RWPE2 (cell line): ENCODE data around the gene CD2BP2.

Experiments used
- ATAC-seq: fragments of 200-7000 bp; cut with Tn5 transposase; 3 replicates; pipeline ENCODE4 v1.9.1; 2021; ENCODE audit warnings: low read depth
- DNase-seq: peaks from one replicate; pipeline ENCODE4 v3.0.0-alpha.2; 2020; ENCODE audit warnings: low spot score
- H3K27ac ChIP-seq: fragments of 450-650 bp; 2 replicates; pipeline ENCODE4 v1.5.1; 2017; ENCODE audit warnings: mild to moderate bottlenecking; ENCODE audit not compliant: poor library complexity, severe bottlenecking
- H3K27me3 ChIP-seq: fragments of 250-450 bp; sonication (Bioruptor Pico); 2 replicates; pipeline ENCODE4 v1.5.1; 2021; ENCODE audit warnings: mild to moderate bottlenecking, moderate library complexity; ENCODE audit not compliant: insufficient read depth, poor library complexity, severe bottlenecking
- H3K36me3 ChIP-seq: fragments of 250-450 bp; sonication (Bioruptor Pico); 2 replicates; pipeline ENCODE4 v1.5.1; 2020; ENCODE audit warnings: low read depth, mild to moderate bottlenecking, moderate library complexity
- H3K4me1 ChIP-seq: fragments of 250-450 bp; sonication (Bioruptor Pico); 2 replicates; pipeline ENCODE4 v1.5.1; 2021; ENCODE audit warnings: mild to moderate bottlenecking, moderate library complexity; ENCODE audit not compliant: insufficient read depth, poor library complexity, severe bottlenecking
- H3K4me3 ChIP-seq: fragments of 250-450 bp; sonication (Bioruptor Pico); 2 replicates; pipeline ENCODE4 v1.5.1; 2021; ENCODE audit warnings: mild to moderate bottlenecking, moderate library complexity; ENCODE audit not compliant: severe bottlenecking
- H3K9me3 ChIP-seq: fragments of 250-450 bp; sonication (Bioruptor Pico); 2 replicates; pipeline ENCODE4 v1.5.1; 2021; ENCODE audit warnings: mild to moderate bottlenecking, moderate library complexity; ENCODE audit not compliant: severe bottlenecking
- TF ChIP-seq, protein P1 (sequence below): fragments of 450-650 bp; IDR thresholded peaks from one replicate; pipeline ENCODE4 v1.5.1; 2017; ENCODE audit warnings: mild to moderate bottlenecking, moderate library complexity; ENCODE audit not compliant: poor library complexity, severe bottlenecking

The CD2BP2 gene

GRCh38 chr16:30372725-30373124 is 17.6 kb upstream of the CD2BP2 start:
- Histone ChIP-seq H3K4me1 (peaks cover 4% of the 10 kb centered on the region), H3K27ac (no peak overlapping the region), H3K4me3 (no peak overlapping the region), H3K9me3 (no peaks in the 10 kb centered on the region), H3K27me3 (no peaks in the 10 kb centered on the region), H3K36me3 (peaks cover 3% of the 10 kb centered on the region; the same call in 1 of the 2 replicates)
- ATAC-seq (no peak), DNase-seq (no peak)
- TF ChIP-seq, protein P1, sequence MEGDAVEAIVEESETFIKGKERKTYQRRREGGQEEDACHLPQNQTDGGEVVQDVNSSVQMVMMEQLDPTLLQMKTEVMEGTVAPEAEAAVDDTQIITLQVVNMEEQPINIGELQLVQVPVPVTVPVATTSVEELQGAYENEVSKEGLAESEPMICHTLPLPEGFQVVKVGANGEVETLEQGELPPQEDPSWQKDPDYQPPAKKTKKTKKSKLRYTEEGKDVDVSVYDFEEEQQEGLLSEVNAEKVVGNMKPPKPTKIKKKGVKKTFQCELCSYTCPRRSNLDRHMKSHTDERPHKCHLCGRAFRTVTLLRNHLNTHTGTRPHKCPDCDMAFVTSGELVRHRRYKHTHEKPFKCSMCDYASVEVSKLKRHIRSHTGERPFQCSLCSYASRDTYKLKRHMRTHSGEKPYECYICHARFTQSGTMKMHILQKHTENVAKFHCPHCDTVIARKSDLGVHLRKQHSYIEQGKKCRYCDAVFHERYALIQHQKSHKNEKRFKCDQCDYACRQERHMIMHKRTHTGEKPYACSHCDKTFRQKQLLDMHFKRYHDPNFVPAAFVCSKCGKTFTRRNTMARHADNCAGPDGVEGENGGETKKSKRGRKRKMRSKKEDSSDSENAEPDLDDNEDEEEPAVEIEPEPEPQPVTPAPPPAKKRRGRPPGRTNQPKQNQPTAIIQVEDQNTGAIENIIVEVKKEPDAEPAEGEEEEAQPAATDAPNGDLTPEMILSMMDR = no peak

DNA sequence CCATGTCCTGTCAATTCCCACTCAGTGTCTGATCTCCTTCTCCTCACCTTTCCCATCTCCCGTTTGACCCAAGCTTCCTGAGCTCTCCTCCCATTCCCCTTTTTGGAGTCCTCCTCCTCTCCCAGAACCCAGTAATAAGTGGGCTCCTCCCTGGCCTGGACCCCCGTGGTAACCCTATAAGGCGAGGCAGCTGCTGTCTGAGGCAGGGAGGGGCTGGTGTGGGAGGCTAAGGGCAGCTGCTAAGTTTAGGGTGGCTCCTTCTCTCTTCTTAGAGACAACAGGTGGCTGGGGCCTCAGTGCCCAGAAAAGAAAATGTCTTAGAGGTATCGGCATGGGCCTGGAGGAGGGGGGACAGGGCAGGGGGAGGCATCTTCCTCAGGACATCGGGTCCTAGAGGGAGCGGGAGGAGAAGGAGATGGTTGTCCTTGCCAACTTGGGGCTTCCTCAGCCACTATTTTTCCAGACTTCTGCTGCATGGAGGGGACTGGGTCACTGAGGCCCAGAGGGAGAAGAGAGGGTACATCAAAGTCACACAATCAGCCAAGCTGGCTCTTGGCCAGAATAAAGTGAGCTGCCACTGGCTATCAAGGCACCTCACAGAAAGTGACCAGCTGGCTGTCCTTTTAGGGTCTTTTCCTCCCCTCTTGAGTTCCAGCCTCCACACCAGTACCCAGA is 17.1 kb upstream of the CD2BP2 start:
- no peak overlapping the region for H3K4me3 ChIP-seq
- DNase-seq (no peak), ATAC-seq (no peak)
- H3K27me3 ChIP-seq = no peaks in the 10 kb centered on the region
- peaks cover 9% of the 10 kb centered on the region for H3K36me3 ChIP-seq
- TF ChIP-seq, protein P1 = no peak
- no peak overlapping the region for H3K27ac ChIP-seq
- no peaks in the 10 kb centered on the region for H3K9me3 ChIP-seq
- H3K4me1 ChIP-seq = peaks cover under 1% of the 10 kb centered on the region

DNA sequence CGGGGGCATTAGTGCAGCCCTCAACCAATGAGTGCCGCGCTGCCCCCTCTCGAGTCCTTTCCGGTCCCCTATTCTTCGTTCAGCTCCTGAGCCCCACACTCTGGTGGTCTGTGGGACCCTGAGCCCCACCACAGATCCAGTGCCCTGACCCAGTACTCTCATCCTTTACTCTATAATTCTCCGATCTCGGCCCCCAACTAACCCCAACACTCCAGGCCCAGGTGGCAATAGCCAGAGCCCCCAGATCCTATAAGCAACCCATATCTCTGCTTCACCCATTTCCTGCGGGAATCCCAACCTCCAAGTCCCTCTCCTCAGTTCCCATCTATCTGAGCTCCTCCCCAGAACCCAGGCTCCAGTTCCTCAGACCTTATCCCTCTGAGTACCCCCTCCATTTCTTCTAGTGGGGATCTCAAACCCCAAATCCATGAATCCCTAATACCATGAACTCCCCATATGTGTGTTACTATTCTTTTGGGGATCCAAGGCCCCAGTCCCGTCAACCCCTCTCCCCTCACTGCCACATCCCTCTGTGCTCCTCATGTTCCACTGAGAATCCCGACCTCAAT is 16.2 kb upstream of the CD2BP2 start:
- TF ChIP-seq, protein P1 = no peak
- Histone ChIP-seq H3K27me3 (no peaks in the 10 kb centered on the region), H3K36me3 (peaks cover 17% of the 10 kb centered on the region), H3K4me3 (peak overlapping the region; percentile 35), H3K9me3 (no peaks in the 10 kb centered on the region), H3K4me1 (no peaks in the 10 kb centered on the region), H3K27ac (peak overlapping the region; percentile 6)
- no peak for DNase-seq
- no peak for ATAC-seq

DNA sequence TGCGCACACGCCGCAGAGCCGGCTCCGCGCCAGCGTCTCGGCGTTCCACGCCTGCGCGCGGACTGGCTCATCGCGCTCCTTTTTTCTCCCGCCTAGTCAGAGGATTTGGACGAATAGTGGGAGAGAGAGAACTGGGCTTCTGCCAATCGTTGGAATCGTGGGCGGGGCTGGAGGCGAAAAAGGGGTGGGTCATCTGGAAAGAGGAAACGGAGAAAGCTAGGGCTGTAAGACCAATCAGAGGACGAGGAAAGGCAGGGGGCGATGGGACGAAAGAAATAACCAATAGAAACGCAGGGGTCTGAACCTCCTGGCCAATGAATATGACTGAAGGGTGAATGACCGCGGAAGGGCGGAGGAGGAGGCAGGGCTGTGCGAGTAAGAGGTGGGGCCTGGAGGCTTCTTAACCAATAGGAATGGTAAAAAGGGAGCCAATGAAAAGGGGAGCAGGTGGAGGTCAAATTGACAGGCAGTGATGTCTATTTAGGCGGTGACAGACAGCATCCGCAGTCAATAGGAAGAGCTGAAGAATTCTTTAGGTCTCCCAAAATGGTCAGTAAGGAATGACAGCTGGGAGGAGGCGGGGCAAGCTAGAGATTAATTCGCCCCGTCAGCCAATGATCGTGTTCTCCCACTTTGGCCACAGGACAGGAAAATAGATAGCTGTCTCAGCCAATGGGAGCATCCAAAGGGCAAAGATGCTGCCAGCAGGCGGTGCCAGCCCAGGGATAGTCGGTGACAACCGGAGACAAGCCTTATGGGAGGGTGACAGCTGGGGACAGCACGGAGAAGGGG is 15.5 kb upstream of the CD2BP2 start, which contains the start of gene TBC1D10B:
Gene TBC1D10B, minus strand, starts transcription at position 39 of the 792 bp plus-strand sequence. CDS start 311 bp downstream, outside the sequence.
- ATAC-seq (peak; percentile 89), DNase-seq (peak; percentile 98)
- Histone ChIP-seq H3K36me3 (peaks cover 24% of the 10 kb centered on the region), H3K4me3 (peak within 1 kb of the TSS; percentile 92), H3K27ac (peak within 1 kb of the TSS; percentile 70), H3K4me1 (no peaks in the 10 kb centered on the region), H3K27me3 (no peaks in the 10 kb centered on the region), H3K9me3 (no peaks in the 10 kb centered on the region)
- TF ChIP-seq, protein P1 = no peak
